ENCODE measurements around the gene EDC4. TPM values are rescaled to one million over a fixed set of nuclear protein-coding genes. Genes with fewer than 3 reads are reported as not detected.

EDC4 gene
- total and polyA plus RNA-seq, 10 donors: 27.6 to 71.3 (median 59.4) TPM

DNA sequence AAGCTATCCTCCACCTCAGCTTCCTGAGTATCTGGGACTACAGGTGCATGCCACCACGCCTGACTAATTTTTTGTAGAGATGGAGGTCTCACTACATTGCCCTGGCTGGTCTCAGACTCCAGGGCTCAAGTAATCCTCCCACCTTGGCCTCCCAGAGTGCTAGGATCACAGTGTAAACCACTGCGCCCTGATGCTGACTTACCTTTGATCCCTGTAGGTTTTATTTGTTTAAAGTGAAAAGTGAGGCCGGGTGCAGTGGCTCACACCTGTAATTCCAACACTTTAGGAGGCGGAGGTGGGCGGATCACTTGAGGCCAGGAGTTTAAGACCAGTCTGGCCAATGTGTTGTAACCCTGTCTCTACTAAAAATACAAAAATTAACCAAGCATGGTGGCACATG lies 28.9 kb downstream of the EDC4 start:
- Histone ChIP-seq H3K27me3 (replicated peaks in 1 of 7) (no peaks in the 10 kb centered on the region), H3K36me3 (peaks cover 0 to 45% (median 4%) of the 10 kb centered on the region in 6 donors), H3K4me3 (no peak overlapping the region), H3K9me3 (no peaks in the 10 kb centered on the region), H3K27ac (no peak overlapping the region), H3K4me1 (peaks cover 0 to 41% (median 13%) of the 10 kb centered on the region in 6 donors)
- WGBS, 5 donors: 94 to 99% (median 97%) methylated on average over 5 of the region's 5 CpGs
- DNase-seq: no peak
- TF ChIP-seq, protein P1, sequence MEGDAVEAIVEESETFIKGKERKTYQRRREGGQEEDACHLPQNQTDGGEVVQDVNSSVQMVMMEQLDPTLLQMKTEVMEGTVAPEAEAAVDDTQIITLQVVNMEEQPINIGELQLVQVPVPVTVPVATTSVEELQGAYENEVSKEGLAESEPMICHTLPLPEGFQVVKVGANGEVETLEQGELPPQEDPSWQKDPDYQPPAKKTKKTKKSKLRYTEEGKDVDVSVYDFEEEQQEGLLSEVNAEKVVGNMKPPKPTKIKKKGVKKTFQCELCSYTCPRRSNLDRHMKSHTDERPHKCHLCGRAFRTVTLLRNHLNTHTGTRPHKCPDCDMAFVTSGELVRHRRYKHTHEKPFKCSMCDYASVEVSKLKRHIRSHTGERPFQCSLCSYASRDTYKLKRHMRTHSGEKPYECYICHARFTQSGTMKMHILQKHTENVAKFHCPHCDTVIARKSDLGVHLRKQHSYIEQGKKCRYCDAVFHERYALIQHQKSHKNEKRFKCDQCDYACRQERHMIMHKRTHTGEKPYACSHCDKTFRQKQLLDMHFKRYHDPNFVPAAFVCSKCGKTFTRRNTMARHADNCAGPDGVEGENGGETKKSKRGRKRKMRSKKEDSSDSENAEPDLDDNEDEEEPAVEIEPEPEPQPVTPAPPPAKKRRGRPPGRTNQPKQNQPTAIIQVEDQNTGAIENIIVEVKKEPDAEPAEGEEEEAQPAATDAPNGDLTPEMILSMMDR (IDR thresholded peaks at IDR 0.05 in 8 of 11, conservative IDR thresholded peaks at IDR 0.05 in 3 of 11): no peak
- TF ChIP-seq POLR2AphosphoS5 (IDR thresholded peaks at IDR 0.05): no peak
- TF ChIP-seq POLR2A (IDR thresholded peaks at IDR 0.05): no peak
- intact Hi-C loops (cut with DNase I; ENCODE audit: low total_unique reads): no loop called here

DNA sequence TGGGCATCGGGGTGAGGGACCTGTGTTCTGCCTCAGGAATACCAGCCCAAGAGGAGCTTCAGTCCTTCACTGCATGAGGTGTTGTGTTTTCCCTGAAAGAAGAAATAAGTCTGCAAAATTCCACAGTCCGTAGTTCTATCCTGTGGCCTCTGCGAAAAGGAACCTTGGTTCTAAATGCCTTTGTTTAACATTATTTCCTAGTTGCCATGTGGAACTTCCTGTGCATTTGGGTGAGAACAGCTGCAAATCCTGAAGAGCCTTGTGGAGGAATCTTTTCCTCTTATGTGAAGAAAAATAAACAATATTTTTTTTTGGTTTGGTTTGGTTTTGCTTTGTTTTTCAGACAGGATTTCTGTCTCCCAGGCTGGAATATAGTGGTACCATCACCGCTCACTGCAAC lies 30.0 kb downstream of the EDC4 start:
- no peak for DNase-seq
- H3K27me3 ChIP-seq (replicated peaks in 1 of 7): no peaks in the 10 kb centered on the region
- intact Hi-C loops (cut with DNase I; ENCODE audit: low total_unique reads): no loop called here
- H3K27ac ChIP-seq: peak overlapping the region in 6 of 8 donors; percentile 29 to 81 (median 47)
- peaks cover 0 to 30% (median 9%) of the 10 kb centered on the region in 6 donors for H3K4me1 ChIP-seq
- no peak overlapping the region for H3K4me3 ChIP-seq
- H3K36me3 ChIP-seq: peaks cover 0 to 45% (median 4%) of the 10 kb centered on the region in 6 donors
- H3K9me3 ChIP-seq: no peaks in the 10 kb centered on the region
- TF ChIP-seq POLR2A (IDR thresholded peaks at IDR 0.05) (no peak), POLR2AphosphoS5 (IDR thresholded peaks at IDR 0.05) (no peak)
- 76 to 91% (median 82%) methylated on average over 4 of the region's 4 CpGs for WGBS, 5 donors

DNA sequence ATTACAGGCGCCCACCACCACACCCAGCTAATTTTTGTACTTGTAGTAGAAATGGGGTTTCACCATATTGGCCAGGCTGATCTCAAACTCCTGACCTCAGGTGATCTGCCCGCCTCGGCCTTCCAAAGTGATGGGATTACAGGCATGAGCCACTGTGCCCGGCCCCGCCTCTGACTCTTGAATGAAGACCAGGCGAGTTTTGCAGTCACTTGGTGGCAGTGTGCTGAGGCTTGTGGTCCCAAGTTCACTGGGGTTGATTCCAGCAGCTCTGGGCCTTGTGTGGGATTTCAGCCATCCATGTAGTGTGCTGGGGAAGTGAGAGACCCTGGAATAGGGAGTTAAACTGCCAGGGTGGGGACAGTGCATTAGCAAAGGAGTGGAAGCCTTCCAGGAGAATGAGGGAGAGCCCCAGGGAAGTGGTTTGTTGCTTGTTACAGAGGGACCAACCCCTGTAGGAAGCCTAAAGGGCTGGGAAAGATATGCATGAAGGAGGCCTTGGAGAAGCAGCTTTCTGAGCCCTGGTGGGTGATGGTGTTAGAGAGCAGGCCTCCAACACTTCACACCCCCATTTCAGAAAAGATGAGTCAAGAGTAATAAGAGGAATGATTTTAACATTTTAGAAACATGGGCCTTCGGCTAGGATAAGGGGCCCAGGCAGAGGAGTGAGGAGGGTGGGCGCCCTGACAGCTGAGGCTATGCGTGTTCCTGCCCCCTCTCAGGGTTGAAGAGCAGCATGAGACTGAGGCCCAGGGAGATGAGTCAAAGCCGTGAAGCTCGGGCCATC lies 34.7 kb downstream of the EDC4 start:
- H3K36me3 ChIP-seq: peaks cover 0 to 67% (median 29%) of the 10 kb centered on the region in 6 donors
- H3K27me3 ChIP-seq (replicated peaks in 1 of 7): no peaks in the 10 kb centered on the region
- H3K9me3 ChIP-seq: no peaks in the 10 kb centered on the region
- no peak for DNase-seq
- TF ChIP-seq, protein P1 (IDR thresholded peaks at IDR 0.05 in 8 of 11, conservative IDR thresholded peaks at IDR 0.05 in 3 of 11): no peak
- TF ChIP-seq POLR2AphosphoS5 (IDR thresholded peaks at IDR 0.05): no peak
- no peak for TF ChIP-seq POLR2A (IDR thresholded peaks at IDR 0.05)
- intact Hi-C loops (cut with DNase I; ENCODE audit: low total_unique reads): no loop called here
- H3K4me3 ChIP-seq: no peak overlapping the region
- H3K27ac ChIP-seq: no peak overlapping the region
- H3K4me1 ChIP-seq: peaks cover 0 to 25% (median 5%) of the 10 kb centered on the region in 6 donors
- WGBS, 5 donors: 87 to 95% (median 94%) methylated on average over 11 of the region's 11 CpGs

DNA sequence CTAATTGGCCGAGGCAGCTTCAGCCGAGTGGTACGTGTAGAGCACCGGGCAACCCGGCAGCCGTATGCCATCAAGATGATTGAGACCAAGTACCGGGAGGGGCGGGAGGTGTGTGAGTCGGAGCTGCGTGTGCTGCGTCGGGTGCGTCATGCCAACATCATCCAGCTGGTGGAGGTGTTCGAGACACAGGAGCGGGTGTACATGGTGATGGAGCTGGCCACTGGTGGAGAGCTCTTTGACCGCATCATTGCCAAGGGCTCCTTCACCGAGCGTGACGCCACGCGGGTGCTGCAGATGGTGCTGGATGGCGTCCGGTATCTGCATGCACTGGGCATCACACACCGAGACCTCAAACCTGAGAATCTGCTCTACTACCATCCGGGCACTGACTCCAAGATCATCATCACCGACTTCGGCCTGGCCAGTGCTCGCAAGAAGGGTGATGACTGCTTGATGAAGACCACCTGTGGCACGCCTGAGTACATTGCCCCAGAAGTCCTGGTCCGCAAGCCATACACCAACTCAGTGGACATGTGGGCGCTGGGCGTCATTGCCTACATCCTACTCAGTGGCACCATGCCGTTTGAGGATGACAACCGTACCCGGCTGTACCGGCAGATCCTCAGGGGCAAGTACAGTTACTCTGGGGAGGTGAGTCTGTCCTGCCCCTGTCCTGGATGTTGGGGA lies 36.3 kb downstream of the EDC4 start:
- DNase-seq: no peak

More for the DNA sequence above, 36.3 kb downstream of the EDC4 start:
- 95 to 98% (median 97%) methylated on average over 35 to 36 of the region's 36 CpGs for WGBS, 5 donors
- Histone ChIP-seq H3K27ac (no peak overlapping the region), H3K9me3 (no peaks in the 10 kb centered on the region), H3K4me3 (no peak overlapping the region), H3K36me3 (peaks cover 0 to 68% (median 25%) of the 10 kb centered on the region in 6 donors), H3K4me1 (peaks cover 0 to 17% (median 0%) of the 10 kb centered on the region in 6 donors), H3K27me3 (replicated peaks in 1 of 7) (no peaks in the 10 kb centered on the region)
- intact Hi-C loops (cut with DNase I; ENCODE audit: low total_unique reads): no loop called here
- TF ChIP-seq POLR2A (IDR thresholded peaks at IDR 0.05): no peak
- TF ChIP-seq, protein P1 (IDR thresholded peaks at IDR 0.05 in 8 of 11, conservative IDR thresholded peaks at IDR 0.05 in 3 of 11): no peak
- peak in 1 of 3 donors; percentile 37 for TF ChIP-seq POLR2AphosphoS5 (IDR thresholded peaks at IDR 0.05)

Measured in spleen (tissue), 11 donors.